HepG2 (cell line): ENCODE measurements around the gene PPP1R27. TPM values are rescaled to one million over a fixed set of nuclear protein-coding genes. Genes with fewer than 3 reads are reported as not detected.

Source experiments
- ATRX ChIP-seq: sonication (generic); formaldehyde crosslinking; IDR thresholded peaks from 2 replicates; pipeline ENCODE4 v1.4.0; 2020; ENCODE audit warnings: missing genetic modification reagents, borderline replicate concordance
- HNRNPL ChIP-seq: fragments of 200-400 bp; formaldehyde crosslinking; IDR thresholded peaks from 2 replicates; pipeline ENCODE4 v1.6.1; 2017; ENCODE audit warnings: mild to moderate bottlenecking, low read depth, low read length
- JDP2 ChIP-seq: sonication (generic); formaldehyde crosslinking; IDR thresholded peaks from 2 replicates; pipeline ENCODE4 v1.8.1; 2022; ENCODE audit warnings: missing genetic modification reagents, borderline replicate concordance
- MTA1 ChIP-seq: sonication (generic); formaldehyde crosslinking; IDR thresholded peaks from 2 replicates; pipeline ENCODE4 v1.4.0; 2020; ENCODE audit warnings: missing genetic modification reagents, mild to moderate bottlenecking, borderline replicate concordance
- NR2F6 ChIP-seq, 2 experiments: IDR thresholded peaks; 2 replicates each; pipeline ENCODE4 v1.6.1; 2016; ENCODE audit warnings: antibody characterized with exemption in 1 of 2, mild to moderate bottlenecking in 1 of 2
- PAF1 ChIP-seq: IDR thresholded peaks from 2 replicates; pipeline ENCODE4 v1.6.1; 2016; ENCODE audit warnings: missing genetic modification reagents, missing compliant biosample characterization
- ZNF124 ChIP-seq: sonication (generic); formaldehyde crosslinking; IDR thresholded peaks from 2 replicates; pipeline ENCODE4 v1.4.0; 2020; ENCODE audit warnings: missing genetic modification reagents
- ZNF180 ChIP-seq: sonication (generic); formaldehyde crosslinking; IDR thresholded peaks from 2 replicates; pipeline ENCODE4 v1.4.0; 2020; ENCODE audit warnings: low read depth, missing genetic modification reagents, borderline replicate concordance
- ZNF451 ChIP-seq: sonication (generic); formaldehyde crosslinking; IDR thresholded peaks from 2 replicates; pipeline ENCODE4 v1.5.0; 2020; ENCODE audit warnings: mild to moderate bottlenecking, missing genetic modification reagents
- ZNF780A ChIP-seq: sonication (generic); formaldehyde crosslinking; IDR thresholded peaks from 2 replicates; pipeline ENCODE4 v1.8.0; 2022; ENCODE audit warnings: mild to moderate bottlenecking, missing genetic modification reagents, moderate library complexity
- ZNF816 ChIP-seq: sonication (generic); formaldehyde crosslinking; IDR thresholded peaks from 2 replicates; pipeline ENCODE4 v1.8.0; 2022; ENCODE audit warnings: missing genetic modification reagents, mild to moderate bottlenecking, borderline replicate concordance
- polyA plus RNA-seq, 8 experiments: library from polyadenylated mRNA; depleted of rRNA in 3 of 8; stranded (reverse) in 7 of 8; unstranded in 1 of 8; fragments of >200 nt; fragmentation: Illumina TruSeq in 4 of 8; extraction: Trizol in 4 of 8; gene quantifications; 2 replicates each; pipeline versions ENCODE4 v1.2.1 to v1.2.3, GENCODE V29; 2011 to 2016; ENCODE audit warnings: low read depth in 4 of 8, missing spikeins in 1 of 8, mixed read lengths in 1 of 8; ENCODE audit not compliant: insufficient read depth in 1 of 8
- total RNA-seq, 5 experiments: library from RNA; depleted of rRNA; stranded (reverse); fragments of >200 nt; fragmentation: Illumina TruSeq; extraction: Trizol; gene quantifications; 2 replicates each; pipeline ENCODE4 v1.2.3, GENCODE V29; 2016; ENCODE audit warnings: low read depth in 1 of 5
- TF ChIP-seq, protein P1 (sequence below): IDR thresholded peaks from 2 replicates; pipeline ENCODE4 v1.6.1; 2016; ENCODE audit warnings: missing compliant biosample characterization, missing genetic modification reagents, borderline replicate concordance
- TF ChIP-seq, protein P2 (sequence below): sonication (generic); formaldehyde crosslinking; IDR thresholded peaks from 2 replicates; pipeline ENCODE4 v1.5.0; 2020; ENCODE audit warnings: missing genetic modification reagents
- TF ChIP-seq, protein P3 (sequence below): sonication (generic); formaldehyde crosslinking; IDR thresholded peaks from 2 replicates; pipeline ENCODE4 v1.4.0; 2020; ENCODE audit warnings: low read depth, missing genetic modification reagents

The PPP1R27 gene
- total and polyA plus RNA-seq, 2 of the 13 experiments (the other 11 are each of a cell fraction or from before 2014, with no cell fraction given), result 0.17 to 1.00 TPM

GRCh38 chr17:81833160-81833920 lies 1.5 kb downstream of the PPP1R27 start, which contains the start of gene MCRIP1 (continued):
- TF ChIP-seq ZNF816 (CRISPR knock-in tag) (peak; percentile 70; the same call in 1 of the 2 replicates), ZNF451 (CRISPR knock-in tag) (peak; percentile 74; the same call in 1 of the 2 replicates), ATRX (CRISPR knock-in tag) (peak; percentile 66; the same call in 1 of the 2 replicates), ZNF124 (CRISPR knock-in tag) (peak; percentile 41; the same call in 1 of the 2 replicates), NR2F6 (IDR thresholded peaks at IDR 0.05) (peak; percentile 91), NR2F6 (CRISPR knock-in tag; IDR thresholded peaks at IDR 0.05) (peak; percentile 92), HNRNPL (no peak), ZNF780A (peak; percentile 71; the same call in 1 of the 2 replicates), PAF1 (CRISPR knock-in tag) (no peak), JDP2 (no peak; the same call in 1 of the 2 replicates), ZNF180 (no peak), MTA1 (CRISPR knock-in tag) (peak; percentile 98; the same call in 1 of the 2 replicates)
- TF ChIP-seq, protein P1, sequence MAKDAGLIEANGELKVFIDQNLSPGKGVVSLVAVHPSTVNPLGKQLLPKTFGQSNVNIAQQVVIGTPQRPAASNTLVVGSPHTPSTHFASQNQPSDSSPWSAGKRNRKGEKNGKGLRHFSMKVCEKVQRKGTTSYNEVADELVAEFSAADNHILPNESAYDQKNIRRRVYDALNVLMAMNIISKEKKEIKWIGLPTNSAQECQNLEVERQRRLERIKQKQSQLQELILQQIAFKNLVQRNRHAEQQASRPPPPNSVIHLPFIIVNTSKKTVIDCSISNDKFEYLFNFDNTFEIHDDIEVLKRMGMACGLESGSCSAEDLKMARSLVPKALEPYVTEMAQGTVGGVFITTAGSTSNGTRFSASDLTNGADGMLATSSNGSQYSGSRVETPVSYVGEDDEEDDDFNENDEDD (CRISPR knock-in tag), result peak; percentile 81
- TF ChIP-seq, protein P2, sequence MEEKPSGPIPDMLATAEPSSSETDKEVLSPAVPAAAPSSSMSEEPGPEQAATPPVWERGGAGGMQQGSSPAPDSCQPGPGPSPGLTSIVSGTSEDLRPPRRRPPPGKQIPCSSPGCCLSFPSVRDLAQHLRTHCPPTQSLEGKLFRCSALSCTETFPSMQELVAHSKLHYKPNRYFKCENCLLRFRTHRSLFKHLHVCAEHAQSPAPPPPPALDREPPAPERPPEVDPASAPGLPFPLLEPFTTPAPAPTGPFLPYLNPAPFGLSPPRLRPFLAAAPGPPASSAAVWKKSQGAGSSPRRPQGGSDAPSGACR, result peak; percentile 98; the same call in 1 of the 2 replicates
- TF ChIP-seq, protein P3, sequence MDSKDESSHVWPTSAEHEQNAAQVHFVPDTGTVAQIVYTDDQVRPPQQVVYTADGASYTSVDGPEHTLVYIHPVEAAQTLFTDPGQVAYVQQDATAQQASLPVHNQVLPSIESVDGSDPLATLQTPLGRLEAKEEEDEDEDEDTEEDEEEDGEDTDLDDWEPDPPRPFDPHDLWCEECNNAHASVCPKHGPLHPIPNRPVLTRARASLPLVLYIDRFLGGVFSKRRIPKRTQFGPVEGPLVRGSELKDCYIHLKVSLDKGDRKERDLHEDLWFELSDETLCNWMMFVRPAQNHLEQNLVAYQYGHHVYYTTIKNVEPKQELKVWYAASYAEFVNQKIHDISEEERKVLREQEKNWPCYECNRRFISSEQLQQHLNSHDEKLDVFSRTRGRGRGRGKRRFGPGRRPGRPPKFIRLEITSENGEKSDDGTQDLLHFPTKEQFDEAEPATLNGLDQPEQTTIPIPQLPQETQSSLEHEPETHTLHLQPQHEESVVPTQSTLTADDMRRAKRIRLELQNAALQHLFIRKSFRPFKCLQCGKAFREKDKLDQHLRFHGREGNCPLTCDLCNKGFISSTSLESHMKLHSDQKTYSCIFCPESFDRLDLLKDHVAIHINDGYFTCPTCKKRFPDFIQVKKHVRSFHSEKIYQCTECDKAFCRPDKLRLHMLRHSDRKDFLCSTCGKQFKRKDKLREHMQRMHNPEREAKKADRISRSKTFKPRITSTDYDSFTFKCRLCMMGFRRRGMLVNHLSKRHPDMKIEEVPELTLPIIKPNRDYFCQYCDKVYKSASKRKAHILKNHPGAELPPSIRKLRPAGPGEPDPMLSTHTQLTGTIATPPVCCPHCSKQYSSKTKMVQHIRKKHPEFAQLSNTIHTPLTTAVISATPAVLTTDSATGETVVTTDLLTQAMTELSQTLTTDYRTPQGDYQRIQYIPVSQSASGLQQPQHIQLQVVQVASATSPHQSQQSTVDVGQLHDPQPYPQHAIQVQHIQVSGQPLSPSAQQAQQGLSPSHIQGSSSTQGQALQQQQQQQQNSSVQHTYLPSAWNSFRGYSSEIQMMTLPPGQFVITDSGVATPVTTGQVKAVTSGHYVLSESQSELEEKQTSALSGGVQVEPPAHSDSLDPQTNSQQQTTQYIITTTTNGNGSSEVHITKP (CRISPR knock-in tag), result no peak
